Thyroid gland (tissue), 4 donors: Measurements from ENCODE around the gene CCL24.
"Not testable (repeated sequence)": the region's sequence is repeated elsewhere in the genome, so short reads cannot be mapped to it uniquely, and the experiment has no call there.

ENCODE experiments used
- POLR2A ChIP-seq, 2 donors: fragments of 450-650 bp; IDR thresholded peaks; one replicate each; pipeline ENCODE4 v1.6.1; 2017; ENCODE audit warnings: antibody characterized with exemption in 2 of 2, mild to moderate bottlenecking in 2 of 2, moderate library complexity in 1 of 2
- TF ChIP-seq, protein P1 (sequence below), 6 experiments: fragments of 200-600 bp in 3 of 6; fragments of 450-650 bp in 3 of 6; sonication (generic) in 3 of 6; IDR thresholded peaks; one replicate each; pipeline ENCODE4 v1.5.1; 2016 to 2019; ENCODE audit warnings: antibody characterized with exemption in 6 of 6, mild to moderate bottlenecking in 2 of 6, inconsistent platforms in 1 of 6, moderate library complexity in 1 of 6

DNA sequence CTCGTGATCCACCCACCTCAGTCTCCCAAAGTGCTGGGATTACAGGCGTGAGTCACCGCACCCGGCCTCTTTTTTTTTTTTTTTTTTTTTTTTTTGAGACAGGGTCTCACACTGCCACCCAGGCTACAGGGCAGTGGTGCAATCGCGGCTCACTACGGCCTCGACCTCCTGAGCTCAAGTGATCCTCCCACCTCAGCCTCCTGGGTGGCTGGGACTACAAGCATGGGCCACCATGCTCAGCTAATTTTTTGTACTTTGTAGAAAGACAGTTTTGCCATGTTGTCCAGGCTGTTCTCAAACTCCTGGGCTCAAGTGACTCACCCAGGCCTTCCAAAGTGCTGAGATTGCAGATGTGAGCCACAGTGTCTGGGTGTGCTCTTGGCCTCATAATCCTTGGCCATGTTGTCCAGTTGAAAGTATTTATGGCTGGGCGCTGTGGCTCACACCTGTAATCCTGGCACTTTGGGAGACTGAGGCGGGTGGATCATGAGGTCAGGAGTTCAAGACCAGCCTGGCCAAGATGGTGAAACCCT, 41.3 kb upstream of the CCL24 start:
- TF ChIP-seq, protein P1, sequence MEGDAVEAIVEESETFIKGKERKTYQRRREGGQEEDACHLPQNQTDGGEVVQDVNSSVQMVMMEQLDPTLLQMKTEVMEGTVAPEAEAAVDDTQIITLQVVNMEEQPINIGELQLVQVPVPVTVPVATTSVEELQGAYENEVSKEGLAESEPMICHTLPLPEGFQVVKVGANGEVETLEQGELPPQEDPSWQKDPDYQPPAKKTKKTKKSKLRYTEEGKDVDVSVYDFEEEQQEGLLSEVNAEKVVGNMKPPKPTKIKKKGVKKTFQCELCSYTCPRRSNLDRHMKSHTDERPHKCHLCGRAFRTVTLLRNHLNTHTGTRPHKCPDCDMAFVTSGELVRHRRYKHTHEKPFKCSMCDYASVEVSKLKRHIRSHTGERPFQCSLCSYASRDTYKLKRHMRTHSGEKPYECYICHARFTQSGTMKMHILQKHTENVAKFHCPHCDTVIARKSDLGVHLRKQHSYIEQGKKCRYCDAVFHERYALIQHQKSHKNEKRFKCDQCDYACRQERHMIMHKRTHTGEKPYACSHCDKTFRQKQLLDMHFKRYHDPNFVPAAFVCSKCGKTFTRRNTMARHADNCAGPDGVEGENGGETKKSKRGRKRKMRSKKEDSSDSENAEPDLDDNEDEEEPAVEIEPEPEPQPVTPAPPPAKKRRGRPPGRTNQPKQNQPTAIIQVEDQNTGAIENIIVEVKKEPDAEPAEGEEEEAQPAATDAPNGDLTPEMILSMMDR (IDR thresholded peaks at IDR 0.05): not testable (repeated sequence)
- not testable (repeated sequence) for TF ChIP-seq POLR2A (IDR thresholded peaks at IDR 0.05)
